Femur (tissue), 1 donor: ENCODE data around the gene RPS6KA2.

Source experiments
- DNase-seq: peaks from one replicate; pipeline ENCODE4 v3.0.0-alpha.2; 2017

The RPS6KA2 gene

DNA sequence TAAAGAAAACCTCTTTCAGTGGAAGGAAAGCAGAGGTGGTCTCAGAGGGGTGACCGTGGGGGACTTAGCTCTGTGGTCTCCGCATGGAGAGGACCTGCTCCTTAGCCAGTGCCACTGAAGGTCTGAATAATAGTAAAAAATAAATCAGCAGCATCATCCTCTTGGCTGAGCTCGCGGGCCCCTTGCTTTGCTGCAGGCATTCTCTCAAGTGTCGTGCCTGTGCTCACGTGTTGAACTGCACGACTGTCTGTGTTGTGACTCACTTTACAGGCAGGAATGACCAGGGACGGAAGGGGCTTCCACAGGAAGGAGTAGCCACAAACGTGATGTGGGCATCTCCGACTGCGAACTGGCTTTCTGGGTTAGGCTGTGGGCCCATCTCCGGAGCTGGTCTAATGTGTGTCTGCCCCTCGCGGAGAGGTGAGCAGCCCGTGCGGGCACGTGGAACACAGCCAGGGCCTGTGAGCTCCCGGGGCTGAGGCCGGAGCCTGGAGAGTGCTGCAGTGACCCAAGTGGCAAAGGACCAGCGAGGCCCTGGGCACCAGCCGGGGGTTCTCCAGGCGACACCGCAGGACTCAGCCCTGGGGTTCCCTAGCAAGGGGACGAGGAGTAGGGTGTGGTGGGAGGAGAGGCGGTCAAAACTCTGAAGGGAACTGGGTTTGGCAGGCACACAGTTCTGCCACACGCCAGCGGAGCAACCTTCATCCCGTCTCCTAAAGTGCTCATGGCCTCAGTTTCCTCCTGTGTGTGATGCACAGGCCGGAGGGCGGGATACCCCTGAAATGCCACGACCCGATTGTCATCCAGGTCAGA is 129.8 kb downstream of the RPS6KA2 start:
- DNase-seq = no peak

DNA sequence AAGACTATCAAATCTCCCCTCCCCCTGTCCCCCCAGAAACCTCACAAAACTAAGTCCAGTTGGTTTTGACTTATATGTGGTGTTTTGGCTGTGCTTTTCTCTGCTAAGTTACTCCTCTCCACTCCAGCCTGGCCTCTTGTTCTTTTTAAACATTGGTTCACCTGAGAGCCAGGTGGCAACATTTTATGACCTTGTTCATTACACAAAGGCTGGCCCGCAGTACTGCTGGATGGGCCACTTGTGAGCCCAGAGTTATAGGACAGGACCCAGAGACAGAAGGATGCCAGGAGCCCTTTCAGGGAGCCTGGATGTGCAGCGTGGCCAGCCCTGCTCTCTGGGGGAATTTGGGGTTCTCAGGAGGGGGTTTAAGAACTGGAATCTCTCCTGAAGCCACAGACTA is 130.6 kb downstream of the RPS6KA2 start:
- no peak for DNase-seq

GRCh38 chr6:166495487-166496314 is 131.3 kb downstream of the RPS6KA2 start:
- no peak for DNase-seq

DNA sequence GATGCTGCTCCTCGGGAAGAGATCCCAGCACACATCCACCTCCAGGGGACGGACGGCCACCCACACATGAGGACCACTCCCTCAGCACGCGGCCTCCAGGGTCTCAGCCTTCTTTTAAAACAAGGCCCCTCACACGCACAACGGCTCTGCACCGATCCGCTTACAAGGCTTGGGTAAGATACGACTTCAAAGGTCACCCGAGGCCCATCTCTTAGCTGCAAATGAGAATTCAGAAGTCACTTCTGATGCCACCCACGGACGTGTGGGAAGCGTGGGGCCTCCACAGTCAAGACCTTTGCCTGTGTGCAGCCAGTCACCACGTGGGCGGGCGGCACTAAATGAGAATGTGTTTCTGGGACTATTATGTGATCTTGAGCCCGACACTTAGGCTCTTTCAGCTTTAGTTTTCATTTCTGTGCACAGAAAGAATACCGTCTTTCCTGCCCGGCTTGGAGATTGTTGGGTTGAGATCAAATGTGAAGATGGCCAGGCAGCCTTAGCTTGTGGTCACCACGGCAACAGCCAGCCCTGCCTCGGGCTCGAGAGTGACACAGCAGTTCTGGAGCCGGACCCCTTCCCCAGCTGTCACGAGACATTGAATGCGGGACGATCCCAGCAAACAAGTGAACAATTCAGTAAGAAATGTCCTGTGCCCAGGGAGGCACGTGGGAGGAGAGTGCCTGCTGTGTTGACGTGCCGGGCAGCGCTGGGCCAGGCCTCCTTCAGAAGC is 132.1 kb downstream of the RPS6KA2 start:
- no peak for DNase-seq

GRCh38 chr6:166494101-166494441 is 133.0 kb downstream of the RPS6KA2 start:
- DNase-seq = no peak

DNA sequence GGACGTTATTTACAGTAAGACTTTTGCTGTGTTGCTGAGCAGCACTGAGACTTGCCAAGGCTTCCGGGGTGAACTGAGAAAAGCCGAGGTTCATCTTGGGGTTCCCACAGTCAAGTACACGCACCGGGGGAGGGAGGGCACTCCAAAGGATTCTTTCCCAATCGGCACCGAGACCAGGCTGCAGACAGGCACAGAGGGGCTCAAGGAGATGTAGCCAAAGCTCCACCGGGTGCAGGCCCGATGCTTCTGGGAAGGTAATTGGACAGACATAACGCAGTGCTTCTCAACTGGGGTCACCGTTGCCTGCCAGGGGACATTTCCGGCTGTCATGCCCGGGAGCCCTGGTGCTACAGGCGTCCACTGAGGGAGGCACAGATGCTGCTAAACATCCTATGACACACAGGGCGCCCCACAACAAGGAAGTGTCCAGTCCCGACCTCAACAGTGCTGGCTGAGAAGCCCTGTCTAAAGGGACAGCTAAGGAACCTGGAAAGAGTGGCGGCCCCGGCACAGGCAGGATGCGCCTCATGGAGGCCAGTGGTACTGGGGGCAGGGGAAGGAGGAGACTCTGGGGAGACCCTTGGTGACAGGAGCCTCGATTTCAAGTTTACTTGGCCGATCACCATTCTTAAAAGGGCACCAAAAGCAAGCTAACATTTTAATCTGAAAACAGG is 133.5 kb downstream of the RPS6KA2 start:
- no peak for DNase-seq

GRCh38 chr6:166492092-166492741 is 134.8 kb downstream of the RPS6KA2 start:
- DNase-seq = no peak

DNA sequence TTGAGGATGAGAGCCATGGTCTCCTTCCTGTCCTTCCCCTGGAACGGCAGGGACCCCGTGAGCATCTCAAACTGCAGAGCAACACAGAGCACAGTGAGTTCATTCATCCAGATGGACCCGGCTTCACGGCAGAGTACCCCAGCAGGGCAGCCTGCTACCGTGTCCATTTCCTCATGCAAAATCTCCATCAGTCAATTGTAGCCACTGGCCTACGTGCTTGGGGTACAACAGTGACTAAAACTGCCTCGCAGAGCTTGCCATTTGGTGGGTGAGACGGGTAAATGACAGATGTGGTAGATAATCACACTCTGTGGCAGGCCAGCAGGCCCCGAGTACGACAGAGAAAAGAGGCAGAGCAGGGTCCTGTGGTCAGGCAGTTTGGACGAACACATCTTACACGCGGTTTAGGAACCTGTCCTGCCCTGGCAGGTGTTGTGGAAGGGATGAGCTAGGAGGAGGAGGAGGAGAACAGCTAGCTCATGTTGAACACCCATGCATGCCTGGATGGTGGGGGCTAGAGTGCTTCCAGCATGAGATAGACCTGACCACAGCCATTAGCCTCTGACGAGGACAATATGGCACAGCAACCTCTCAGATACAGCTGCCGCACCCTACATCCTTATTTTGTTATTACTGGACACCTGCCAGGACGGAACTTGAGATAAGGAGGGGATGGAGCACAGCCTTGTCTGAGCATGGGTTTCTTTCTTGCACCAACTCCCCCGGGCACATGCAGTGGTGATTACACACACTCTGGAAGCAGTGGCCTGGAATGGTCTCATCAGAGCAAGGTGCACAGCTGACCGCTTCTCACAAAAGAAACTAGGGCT is 136.2 kb downstream of the RPS6KA2 start:
- no peak for DNase-seq

DNA sequence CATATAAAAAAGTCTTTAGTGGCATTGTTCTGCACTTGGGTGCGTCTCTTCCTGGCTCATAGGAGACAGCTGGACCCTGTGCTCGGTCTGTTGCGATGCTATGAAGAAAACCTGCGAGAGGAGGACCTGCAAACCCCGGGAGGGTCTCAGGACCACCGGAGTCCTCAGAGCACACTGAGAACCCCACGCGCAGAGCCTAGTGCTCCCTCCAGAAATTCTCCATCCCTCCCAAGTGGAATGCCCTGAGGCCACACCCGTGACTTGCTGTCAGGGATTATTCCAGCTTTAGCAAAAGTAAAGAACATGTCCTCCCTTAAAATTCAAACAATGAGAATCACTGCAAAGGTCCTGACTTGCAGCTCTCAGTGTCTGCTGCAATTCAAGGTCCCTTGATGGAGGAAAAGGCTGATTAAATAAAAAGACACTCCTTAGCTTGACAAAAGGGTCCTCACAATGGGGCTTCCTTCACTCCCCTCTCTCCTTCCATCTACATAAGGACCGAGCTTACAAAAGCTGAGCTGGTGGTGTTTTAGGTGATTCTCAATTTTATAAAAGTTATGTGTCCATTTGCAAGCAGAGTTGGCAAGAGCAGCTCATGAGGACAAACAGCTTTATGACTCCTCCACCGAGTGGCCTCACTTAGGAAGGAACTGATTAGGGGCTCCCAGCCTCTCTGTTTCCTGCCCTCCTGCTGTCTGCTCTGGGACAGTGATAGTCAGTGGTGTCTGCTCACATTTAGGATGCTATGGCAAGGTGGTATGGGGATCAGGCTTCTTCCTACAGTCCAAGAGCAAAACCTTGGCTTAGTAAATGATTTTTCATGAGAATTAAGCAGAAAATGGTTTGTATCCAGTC is 137.5 kb downstream of the RPS6KA2 start:
- DNase-seq = no peak

- DNase-seq = no peak
Measured at GRCh38 chr6:166488701-166489100, 138.3 kb downstream of the RPS6KA2 start.

GRCh38 chr6:166488076-166488685 is 138.9 kb downstream of the RPS6KA2 start:
- DNase-seq = peak; percentile 82

DNA sequence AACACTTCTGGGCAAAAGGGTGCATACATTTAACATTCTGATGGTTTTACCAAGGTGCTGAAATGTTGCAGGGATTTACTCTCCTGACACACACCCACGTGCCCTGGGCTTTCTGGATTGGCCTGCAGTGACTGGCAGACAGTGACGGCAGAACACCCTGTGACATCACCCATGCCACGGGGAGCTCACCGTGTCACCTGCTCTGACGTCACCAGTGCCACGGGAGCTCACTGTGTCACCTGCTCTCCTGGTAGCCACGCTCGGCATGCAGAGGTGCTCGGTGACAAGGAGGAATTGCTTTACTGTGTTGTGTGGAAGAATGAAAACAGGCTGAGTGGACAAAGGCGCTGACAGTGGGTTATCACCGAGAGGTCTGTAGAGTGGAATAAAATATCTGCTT is 139.9 kb downstream of the RPS6KA2 start:
- DNase-seq = no peak

DNA sequence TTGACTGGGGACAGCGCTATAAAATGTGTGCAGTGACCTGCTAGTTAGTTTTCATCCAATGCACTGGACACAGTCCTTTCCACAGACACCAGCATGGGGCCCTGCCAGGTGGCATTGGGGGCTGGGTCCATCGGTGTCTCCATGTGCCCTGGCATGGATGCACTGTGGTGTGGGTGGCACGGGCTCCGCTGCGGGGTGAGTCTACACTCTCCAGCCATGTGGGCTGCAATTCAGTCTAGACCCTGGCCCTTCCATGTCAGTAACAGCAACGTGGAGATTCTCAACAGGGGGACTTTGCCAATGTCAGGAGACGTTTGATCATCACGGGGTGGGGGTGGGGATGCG is 140.5 kb downstream of the RPS6KA2 start:
- DNase-seq = no peak

- DNase-seq = no peak
Measured at GRCh38 chr6:166485651-166486535, 141.2 kb downstream of the RPS6KA2 start.

DNA sequence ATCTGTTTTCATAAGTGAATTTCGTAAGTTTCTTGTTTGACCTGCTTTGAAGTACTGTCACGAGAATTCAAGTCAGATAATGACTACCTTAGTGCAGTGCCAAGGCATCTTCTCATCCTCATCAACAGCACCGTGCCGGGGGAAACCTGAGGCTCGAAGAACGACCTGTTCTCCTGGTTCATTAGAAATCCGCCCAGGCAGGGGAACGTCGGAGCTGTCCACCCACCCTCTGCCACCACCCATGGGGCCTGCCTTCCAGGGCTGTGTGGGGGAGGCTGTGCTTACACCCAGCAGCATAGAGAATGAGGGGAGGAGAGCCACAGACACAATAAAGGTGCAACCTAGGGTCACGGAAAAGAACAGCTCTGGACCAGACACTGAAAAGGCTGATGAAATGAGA is 142.2 kb downstream of the RPS6KA2 start:
- DNase-seq = no peak

GRCh38 chr6:166483573-166484250 is 143.3 kb downstream of the RPS6KA2 start:
- peak; percentile 69 for DNase-seq

- no peak for DNase-seq
Measured at GRCh38 chr6:166483026-166483425, 144.0 kb downstream of the RPS6KA2 start.

GRCh38 chr6:166478782-166479592 is 148.1 kb downstream of the RPS6KA2 start:
- DNase-seq = no peak
